Measurements from ENCODE around the gene CFAP119.

DNA sequence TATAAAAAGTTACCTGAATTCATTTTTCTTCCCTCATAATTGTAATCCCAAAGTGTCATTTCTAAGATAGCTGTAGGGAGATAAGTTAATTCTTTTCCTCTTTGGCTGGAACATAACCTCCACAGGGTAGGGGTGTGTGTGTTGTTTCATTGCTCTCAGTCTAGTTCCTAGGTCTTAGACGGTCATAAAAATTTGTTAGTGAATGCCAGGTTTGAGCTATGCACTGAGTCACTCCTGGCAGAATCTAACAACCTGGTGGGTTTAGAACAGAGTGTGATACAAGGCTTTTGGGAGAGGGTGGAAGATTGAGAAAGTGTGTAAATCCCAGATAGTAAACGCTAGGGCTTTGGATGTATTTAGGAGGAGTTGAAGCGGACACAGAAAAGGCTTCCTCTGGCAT is 14.5 kb downstream of the CFAP119 start:
- TF ChIP-seq CTCF (conservative IDR thresholded peaks at IDR 0.05; ENCODE audit: low read depth in 2 of 2) (no peak), REST (IDR thresholded peaks at IDR 0.05; ENCODE audit: unreplicated experiment) (no peak), EZH2phosphoT487 (IDR thresholded peaks at IDR 0.05; ENCODE audit: unreplicated experiment) (no peak), EZH2 (IDR thresholded peaks at IDR 0.05; ENCODE audit: low read depth, unreplicated experiment) (no peak), POLR2AphosphoS5 (IDR thresholded peaks at IDR 0.05; ENCODE audit: low read depth) (no peak), STAT1 (IDR thresholded peaks at IDR 0.05; ENCODE audit: unreplicated experiment) (no peak), NANOG (IDR thresholded peaks at IDR 0.05; ENCODE audit: borderline replicate concordance) (no peak), CREB1 (CRISPR knock-in tag; IDR thresholded peaks at IDR 0.05; ENCODE audit: low read depth) (no peak), ZNF462 (CRISPR knock-in tag; IDR thresholded peaks at IDR 0.05) (no peak), JUNB (IDR thresholded peaks at IDR 0.05; ENCODE audit: unreplicated experiment) (no peak), ZNF114 (CRISPR knock-in tag; IDR thresholded peaks at IDR 0.05) (no peak), ZNF331 (CRISPR knock-in tag; IDR thresholded peaks at IDR 0.05; ENCODE audit: low read depth) (no peak)

Measured in GM23338 (cell line).